Activated naive CD4-positive, alpha-beta T cell treated with anti-CD3 and anti-CD28 coated beads, Interleukin-2, amount 50 U/mL, for 16 hours (primary cell): ENCODE data around the gene NRG2.

Source experiments
- DNase-seq: peaks from one replicate; pipeline ENCODE4 v3.0.0-alpha.2; 2020

Gene NRG2

GRCh38 chr5:139829471-139829870, 213.6 kb downstream of the NRG2 start:
- no peak for DNase-seq

DNA sequence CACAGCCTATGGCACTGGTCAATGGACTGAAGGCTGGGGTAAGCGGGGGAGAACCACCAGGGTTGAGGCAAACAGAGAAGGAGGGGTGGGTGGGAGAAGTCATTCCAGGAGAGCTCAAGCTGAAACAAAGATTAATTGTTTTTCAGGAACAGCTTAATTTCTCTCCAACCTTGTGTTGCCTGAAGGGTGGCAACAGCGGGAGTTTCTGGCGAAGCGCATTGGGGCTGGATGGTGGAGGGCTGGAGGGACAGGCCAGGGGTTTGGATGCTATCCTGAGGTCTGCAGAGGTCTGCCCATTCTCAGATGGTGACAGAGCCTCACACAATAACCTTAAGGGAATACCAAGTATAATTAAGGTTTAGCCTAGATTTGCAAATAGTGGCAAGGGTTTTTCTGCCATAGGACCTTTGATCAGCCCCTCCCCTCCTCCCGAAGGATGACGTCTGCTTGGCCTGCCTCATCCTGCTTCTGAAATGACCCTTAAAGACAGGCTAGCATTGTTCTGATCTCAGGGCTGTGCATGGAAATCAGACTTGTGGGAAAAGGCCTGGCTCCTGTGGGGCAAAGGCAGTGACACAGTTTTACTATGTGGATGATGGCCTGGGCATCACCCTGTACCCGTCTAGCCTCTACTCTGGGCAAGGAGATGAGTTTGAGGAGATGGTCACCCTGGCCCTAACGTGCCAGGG, 214.7 kb downstream of the NRG2 start:
- DNase-seq, result no peak

DNA sequence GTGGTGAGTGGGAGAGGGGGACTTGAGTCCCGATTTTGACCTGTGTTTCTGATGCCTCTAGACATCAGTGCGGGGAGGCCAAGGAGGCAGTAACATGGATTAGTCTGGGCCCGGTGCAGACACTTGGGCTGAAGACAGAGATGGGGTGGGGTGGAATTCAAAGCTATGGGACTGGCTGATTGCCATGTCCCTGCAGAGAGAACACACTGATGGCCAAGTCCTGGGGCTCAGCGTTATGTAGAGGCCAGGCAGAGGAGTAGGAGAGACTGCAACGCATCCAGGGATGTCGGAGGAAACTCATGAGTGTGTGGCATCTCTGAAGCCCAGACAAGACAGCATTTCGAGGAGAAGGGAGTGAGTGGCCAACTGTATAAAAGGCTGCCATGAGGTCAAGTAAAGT, 217.4 kb downstream of the NRG2 start:
- DNase-seq, result no peak

DNA sequence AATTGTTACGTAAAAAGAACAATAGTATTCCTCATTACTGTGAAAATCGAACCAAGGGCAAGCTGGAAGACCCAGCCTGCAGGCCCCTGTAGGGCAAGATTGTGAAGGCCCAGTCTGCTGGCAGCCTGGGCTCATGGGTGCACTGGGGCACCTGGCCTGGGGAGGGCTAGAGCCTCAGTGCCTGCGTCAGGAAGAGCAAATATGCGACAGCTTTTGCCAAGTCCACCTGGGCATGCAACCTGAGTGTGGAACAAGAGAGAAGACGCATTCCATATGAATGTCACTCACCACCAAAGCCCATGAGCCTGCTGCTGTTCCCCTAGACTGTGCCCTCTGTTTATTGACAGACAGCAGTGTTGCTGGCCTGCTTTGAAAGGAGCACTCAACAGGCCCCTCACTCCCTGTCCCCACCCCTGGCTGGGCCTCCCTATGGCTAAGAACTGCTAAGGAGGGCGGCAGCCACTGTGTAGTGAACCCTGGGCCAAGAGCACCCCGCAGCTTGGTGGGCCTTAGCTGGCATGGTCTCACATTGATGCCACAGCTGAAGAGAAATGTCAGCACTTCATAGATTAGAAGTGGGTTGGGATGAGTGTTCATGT, 219.2 kb downstream of the NRG2 start:
- no peak for DNase-seq

- no peak for DNase-seq
Observed at GRCh38 chr5:139822553-139823425, 220.3 kb downstream of the NRG2 start.

GRCh38 chr5:139821806-139822552, 221.1 kb downstream of the NRG2 start:
- DNase-seq, result no peak

DNA sequence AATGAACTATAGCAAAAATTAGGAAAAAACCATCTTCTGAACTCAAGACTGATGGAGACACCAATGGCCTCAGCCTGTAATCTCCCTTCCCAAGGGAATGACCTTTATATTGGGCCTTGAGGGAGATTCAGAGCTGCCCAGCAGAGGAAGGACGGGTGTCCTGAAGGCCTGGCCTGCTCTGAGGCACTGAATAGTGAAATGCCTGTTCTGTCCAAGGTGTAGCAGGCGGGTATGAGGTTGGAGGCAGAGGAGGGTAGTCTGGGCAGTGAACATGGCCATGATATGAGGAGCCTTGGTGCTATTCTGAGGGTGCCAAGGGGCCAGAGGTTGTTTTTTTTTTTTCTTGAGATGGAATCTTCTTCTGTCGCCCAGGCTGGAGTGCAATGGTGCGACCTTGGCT, 222.5 kb downstream of the NRG2 start:
- no peak for DNase-seq

GRCh38 chr5:139820130-139820529, 223.0 kb downstream of the NRG2 start:
- no peak for DNase-seq

GRCh38 chr5:139817970-139818369, 225.1 kb downstream of the NRG2 start:
- no peak for DNase-seq

DNA sequence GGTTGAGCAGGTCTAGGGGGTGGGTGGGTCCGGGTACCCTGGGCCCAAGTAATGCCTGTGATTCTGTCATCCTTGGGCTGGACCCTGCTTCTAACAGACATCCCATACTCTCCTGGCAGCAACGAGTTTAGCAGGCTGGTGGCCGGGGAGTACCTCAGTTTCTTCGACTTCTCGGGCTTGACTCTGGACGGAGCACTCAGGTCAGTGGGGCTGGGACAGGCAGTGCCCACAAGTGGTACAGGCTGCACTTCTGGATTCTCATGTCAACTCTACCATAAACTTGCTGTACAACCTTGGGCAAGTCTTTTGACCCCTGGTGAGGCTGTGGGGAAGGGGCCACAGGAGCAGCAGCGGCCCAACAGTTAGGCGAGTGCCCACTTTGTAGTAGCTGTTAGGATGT, 225.7 kb downstream of the NRG2 start:
- DNase-seq, result no peak

GRCh38 chr5:139816566-139816965, 226.5 kb downstream of the NRG2 start:
- DNase-seq, result no peak

DNA sequence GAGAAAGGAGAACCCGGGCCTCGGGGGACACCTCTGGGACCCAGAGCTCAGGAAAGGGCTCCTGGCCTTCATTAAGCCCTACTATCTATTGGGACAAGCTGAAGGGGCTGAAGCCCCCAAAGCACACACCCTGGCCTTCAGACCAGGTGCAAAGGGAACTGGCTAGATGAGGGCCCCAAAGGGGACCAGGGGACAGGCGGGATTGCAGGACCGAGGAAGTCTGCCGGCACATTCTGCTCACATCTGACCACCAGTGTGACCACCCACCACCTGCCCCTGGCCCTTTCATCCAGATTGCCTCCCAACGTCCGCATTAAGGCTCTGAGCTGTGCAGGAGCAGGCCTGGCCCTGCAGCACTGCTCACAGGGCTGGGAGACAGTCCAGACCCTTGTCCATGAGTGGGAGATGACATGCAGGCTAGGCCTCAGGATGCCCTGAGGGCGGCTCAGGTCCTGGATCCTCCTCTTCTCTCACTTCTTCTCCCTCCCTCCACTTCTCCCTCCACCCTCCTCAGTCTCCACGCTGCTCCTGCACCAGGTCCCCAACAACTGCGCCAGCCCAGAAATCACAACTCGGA, 228.3 kb downstream of the NRG2 start:
- DNase-seq, result no peak

DNA sequence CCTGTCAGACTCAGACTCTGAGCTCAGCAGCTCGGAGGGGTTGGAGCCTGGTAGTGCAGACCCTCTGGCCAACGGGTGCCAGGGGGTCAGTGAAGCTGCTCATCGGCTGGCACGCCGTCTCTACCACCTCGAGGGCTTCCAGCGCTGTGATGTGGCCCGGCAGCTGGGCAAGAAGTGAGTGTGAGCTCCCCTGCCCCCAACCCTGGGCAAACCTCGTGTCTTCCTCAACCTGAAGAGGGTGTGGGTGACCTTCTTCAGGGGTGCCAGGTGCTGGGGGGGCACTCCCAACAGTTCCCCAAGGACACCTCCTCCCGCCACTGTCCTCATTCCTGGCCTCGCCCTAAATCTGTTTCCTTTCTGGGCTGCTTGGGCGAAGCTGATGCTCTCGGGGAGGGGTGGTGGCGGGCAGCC, 228.9 kb downstream of the NRG2 start:
- DNase-seq, result no peak

GRCh38 chr5:139812836-139813805, 230.0 kb downstream of the NRG2 start:
- no peak for DNase-seq

DNA sequence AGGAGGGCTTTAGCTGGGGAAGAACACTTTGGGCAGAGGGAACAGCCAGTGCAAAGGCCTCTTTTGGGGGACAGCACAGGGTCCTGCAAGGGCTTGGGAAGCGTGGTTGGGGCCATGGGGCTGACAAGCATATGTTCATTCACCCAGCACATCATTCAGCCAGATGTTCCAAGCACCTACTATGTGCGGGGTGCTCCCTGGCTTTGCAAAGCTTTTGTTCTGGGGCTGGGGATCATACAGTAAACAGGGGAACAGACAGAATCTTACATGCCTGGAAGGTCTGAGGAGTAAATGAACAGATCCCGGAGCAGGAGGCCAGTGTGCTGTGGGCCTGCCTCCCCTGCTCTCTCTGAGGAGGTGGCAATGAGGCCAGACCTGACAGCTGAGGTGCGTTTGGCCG, 230.8 kb downstream of the NRG2 start:
- DNase-seq, result no peak

DNA sequence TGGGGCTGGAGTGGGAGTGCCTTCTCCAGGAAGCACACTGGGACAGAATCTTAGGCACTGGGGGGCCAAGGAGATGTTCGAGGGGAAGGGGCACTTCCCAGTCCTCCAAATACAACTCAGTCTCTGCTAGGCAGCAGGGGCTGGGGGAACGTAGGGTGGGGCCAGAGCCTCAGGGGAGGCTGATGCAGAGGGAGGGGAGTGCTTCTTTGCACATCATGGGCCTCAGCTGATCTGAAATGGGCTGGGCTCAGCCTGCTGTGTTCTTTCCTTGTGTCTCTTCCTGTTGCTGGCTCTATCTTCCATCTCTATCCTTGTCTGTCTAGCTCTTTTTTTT, 231.9 kb downstream of the NRG2 start:
- DNase-seq, result no peak

- DNase-seq, result no peak
Observed at GRCh38 chr5:139810341-139811273, 232.5 kb downstream of the NRG2 start.

DNA sequence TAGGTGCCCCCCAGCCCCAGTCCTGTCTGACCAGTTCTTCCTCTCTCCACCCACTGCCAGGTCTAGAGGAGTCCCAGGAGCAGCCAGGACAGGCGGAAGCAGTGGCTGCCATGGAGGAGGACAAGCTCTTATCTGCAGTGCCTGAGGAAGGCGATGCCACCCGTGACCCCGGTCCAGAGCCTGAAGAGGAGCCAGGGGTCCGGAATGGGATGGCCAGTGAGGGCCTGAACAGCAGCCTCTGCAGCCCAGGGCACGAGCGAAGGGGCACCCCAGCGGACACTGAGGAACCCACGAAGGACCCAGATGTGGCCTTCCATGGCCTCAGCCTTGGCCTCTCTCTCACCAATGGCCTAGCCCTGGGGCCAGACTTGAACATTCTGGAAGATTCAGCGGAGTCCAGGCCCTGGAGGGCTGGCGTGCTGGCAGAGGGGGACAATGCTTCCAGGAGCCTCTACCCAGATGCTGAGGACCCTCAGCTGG, 233.7 kb downstream of the NRG2 start:
- no peak for DNase-seq

GRCh38 chr5:139808481-139809330, 234.4 kb downstream of the NRG2 start:
- DNase-seq, result no peak

GRCh38 chr5:139807647-139808030, 235.5 kb downstream of the NRG2 start:
- no peak for DNase-seq
